IPS-15b (cell line): ENCODE results near the gene TBC1D8.

ENCODE experiments used
- H3K27me3 ChIP-seq: one replicate; pipeline ENCODE4 v1.6.1; 2013; ENCODE audit warnings: low read length; ENCODE audit not compliant: control insufficient read depth, insufficient read depth
- H3K36me3 ChIP-seq: one replicate; pipeline ENCODE4 v1.6.1; 2013; ENCODE audit warnings: low read length; ENCODE audit not compliant: control insufficient read depth, insufficient read depth
- H3K4me1 ChIP-seq: one replicate; pipeline ENCODE4 v1.6.1; 2013; ENCODE audit warnings: mild to moderate bottlenecking, low read length; ENCODE audit not compliant: control insufficient read depth, insufficient read depth
- H3K4me3 ChIP-seq: one replicate; pipeline ENCODE4 v1.5.1; 2013; ENCODE audit warnings: low read depth, low read length
- H3K9ac ChIP-seq: one replicate; pipeline ENCODE4 v1.6.1; 2013; ENCODE audit warnings: low read depth, mild to moderate bottlenecking, low read length
- H3K9me3 ChIP-seq: one replicate; pipeline ENCODE4 v1.6.1; 2013; ENCODE audit warnings: mild to moderate bottlenecking, low read length; ENCODE audit not compliant: control insufficient read depth, insufficient read depth

TBC1D8 gene

GRCh38 chr2:101026923-101027469 lies 124.2 kb downstream of the TBC1D8 start:
- H3K4me1 ChIP-seq, result peaks cover 9% of the 10 kb centered on the region
- H3K9me3 ChIP-seq, result no peaks in the 10 kb centered on the region
- no peaks in the 10 kb centered on the region for H3K27me3 ChIP-seq
- H3K4me3 ChIP-seq, result no peak overlapping the region
- H3K36me3 ChIP-seq, result no peaks in the 10 kb centered on the region
- H3K9ac ChIP-seq, result no peak overlapping the region

- Histone ChIP-seq H3K9me3 (no peaks in the 10 kb centered on the region), H3K36me3 (no peaks in the 10 kb centered on the region), H3K27me3 (no peaks in the 10 kb centered on the region), H3K9ac (no peak overlapping the region), H3K4me3 (no peak overlapping the region), H3K4me1 (peaks cover 9% of the 10 kb centered on the region)
Observed at GRCh38 chr2:101026253-101026701, 124.9 kb downstream of the TBC1D8 start.

- no peaks in the 10 kb centered on the region for H3K9me3 ChIP-seq
- no peaks in the 10 kb centered on the region for H3K36me3 ChIP-seq
- no peak overlapping the region for H3K4me3 ChIP-seq
- no peak overlapping the region for H3K9ac ChIP-seq
- no peaks in the 10 kb centered on the region for H3K27me3 ChIP-seq
- H3K4me1 ChIP-seq, result peaks cover 9% of the 10 kb centered on the region
Observed at GRCh38 chr2:101025561-101025960, 125.6 kb downstream of the TBC1D8 start.

GRCh38 chr2:101023327-101024107 lies 127.7 kb downstream of the TBC1D8 start:
- peaks cover 9% of the 10 kb centered on the region for H3K4me1 ChIP-seq
- no peak overlapping the region for H3K4me3 ChIP-seq
- H3K36me3 ChIP-seq, result no peaks in the 10 kb centered on the region
- no peaks in the 10 kb centered on the region for H3K9me3 ChIP-seq
- no peak overlapping the region for H3K9ac ChIP-seq
- no peaks in the 10 kb centered on the region for H3K27me3 ChIP-seq

- Histone ChIP-seq H3K9ac (no peak overlapping the region), H3K4me1 (peaks cover 9% of the 10 kb centered on the region), H3K36me3 (no peaks in the 10 kb centered on the region), H3K9me3 (no peaks in the 10 kb centered on the region), H3K27me3 (no peaks in the 10 kb centered on the region), H3K4me3 (no peak overlapping the region)
Observed at GRCh38 chr2:101022221-101022620, 129.0 kb downstream of the TBC1D8 start.

GRCh38 chr2:101018934-101019333 lies 132.2 kb downstream of the TBC1D8 start:
- no peaks in the 10 kb centered on the region for H3K4me1 ChIP-seq
- no peaks in the 10 kb centered on the region for H3K27me3 ChIP-seq
- no peaks in the 10 kb centered on the region for H3K9me3 ChIP-seq
- H3K9ac ChIP-seq, result no peak overlapping the region
- H3K4me3 ChIP-seq, result no peak overlapping the region
- no peaks in the 10 kb centered on the region for H3K36me3 ChIP-seq

GRCh38 chr2:101017371-101017770 lies 133.8 kb downstream of the TBC1D8 start:
- no peaks in the 10 kb centered on the region for H3K4me1 ChIP-seq
- no peaks in the 10 kb centered on the region for H3K9me3 ChIP-seq
- no peak overlapping the region for H3K4me3 ChIP-seq
- H3K36me3 ChIP-seq, result no peaks in the 10 kb centered on the region
- no peak overlapping the region for H3K9ac ChIP-seq
- H3K27me3 ChIP-seq, result no peaks in the 10 kb centered on the region

GRCh38 chr2:101014264-101014857 lies 136.8 kb downstream of the TBC1D8 start:
- Histone ChIP-seq H3K4me3 (no peak overlapping the region), H3K4me1 (no peaks in the 10 kb centered on the region), H3K36me3 (no peaks in the 10 kb centered on the region), H3K9ac (no peak overlapping the region), H3K27me3 (no peaks in the 10 kb centered on the region), H3K9me3 (no peaks in the 10 kb centered on the region)

- Histone ChIP-seq H3K36me3 (peaks cover 2% of the 10 kb centered on the region), H3K9ac (no peak overlapping the region), H3K9me3 (no peaks in the 10 kb centered on the region), H3K4me1 (no peaks in the 10 kb centered on the region), H3K27me3 (no peaks in the 10 kb centered on the region), H3K4me3 (no peak overlapping the region)
Observed at GRCh38 chr2:101012706-101013181, 138.4 kb downstream of the TBC1D8 start.

- peaks cover 4% of the 10 kb centered on the region for H3K4me1 ChIP-seq
- peaks cover 8% of the 10 kb centered on the region for H3K36me3 ChIP-seq
- no peak overlapping the region for H3K9ac ChIP-seq
- no peak overlapping the region for H3K4me3 ChIP-seq
- no peaks in the 10 kb centered on the region for H3K9me3 ChIP-seq
- no peaks in the 10 kb centered on the region for H3K27me3 ChIP-seq
Observed at GRCh38 chr2:101012054-101012705, 139.0 kb downstream of the TBC1D8 start.

GRCh38 chr2:101011152-101011551 lies 140.0 kb downstream of the TBC1D8 start:
- peaks cover 4% of the 10 kb centered on the region for H3K4me1 ChIP-seq
- peaks cover 13% of the 10 kb centered on the region for H3K36me3 ChIP-seq
- no peak overlapping the region for H3K9ac ChIP-seq
- H3K27me3 ChIP-seq, result no peaks in the 10 kb centered on the region
- H3K9me3 ChIP-seq, result no peaks in the 10 kb centered on the region
- H3K4me3 ChIP-seq, result no peak overlapping the region
